Psoas muscle (tissue), 8 donors: ENCODE measurements around the gene TRIM8. TPM values are rescaled to one million over a fixed set of nuclear protein-coding genes. Genes with fewer than 3 reads are reported as not detected.

Experiments
- ATAC-seq, 4 donors: fragments of 200-7000 bp; cut with Tn5 transposase; one replicate each; pipeline ENCODE4 v1.9.1; 2020; ENCODE audit warnings: moderate library complexity in 3 of 4, mild to moderate bottlenecking in 2 of 4
- DNase-seq, 2 donors: peaks; one replicate each; pipeline ENCODE4 v3.0.0-alpha.2; 2020
- H3K27ac ChIP-seq: fragments of 200-600 bp; one replicate; pipeline ENCODE4 v1.8.0; 2022
- H3K27me3 ChIP-seq, 3 donors: fragments of 200-600 bp in 1 of 3; one replicate each; pipeline versions ENCODE4 v1.6.1 to v1.8.0; 2013 to 2022; ENCODE audit warnings: low read length in 2 of 3, mild to moderate bottlenecking in 2 of 3, moderate library complexity in 1 of 3; ENCODE audit not compliant: insufficient read depth in 3 of 3
- H3K36me3 ChIP-seq, 2 donors: fragments of 200-600 bp in 1 of 2; one replicate each; pipeline versions ENCODE4 v1.6.1 to v1.8.0; 2013 to 2022; ENCODE audit warnings: low read depth in 1 of 2, mild to moderate bottlenecking in 1 of 2, moderate library complexity in 1 of 2; ENCODE audit not compliant: insufficient read depth in 1 of 2
- H3K4me1 ChIP-seq: fragments of 200-600 bp; one replicate; pipeline ENCODE4 v1.8.0; 2022
- H3K4me3 ChIP-seq: fragments of 200-600 bp; one replicate; pipeline ENCODE4 v1.8.0; 2022; ENCODE audit warnings: mild to moderate bottlenecking
- H3K9me3 ChIP-seq: fragments of 200-600 bp; one replicate; pipeline ENCODE4 v1.8.0; 2022
- CTCF ChIP-seq: fragments of 200-600 bp; IDR thresholded peaks from one replicate; pipeline ENCODE4 v1.8.0; 2022; ENCODE audit warnings: antibody characterized with exemption
- WGBS, 3 donors: extraction: QIAGEN DNeasy Blood & Tissue Kit; methylation state at CpG; one replicate each; pipeline versions ENCODE4 v1.1.6 to v1.1.7; 2013; 5-methylcytosine and 5-hydroxymethylcytosine counted together
- intact Hi-C, 2 donors: fragments of 100-400 bp; cut with DNase I; formaldehyde crosslinking; loops; one replicate each; pipeline versions ENCODE4 v1.11.0 to v1.14.2; 2022
- polyA plus RNA-seq, 3 donors: library from polyadenylated mRNA; stranded (reverse); fragments of 200-250 nt; gene quantifications; one replicate each; pipeline ENCODE4 v1.2.3, GENCODE V29; 2013
- total RNA-seq, 4 donors: library from RNA; stranded (reverse); fragmentation: NEBNext Ultra II Directional in 2 of 4; extraction: Animal tissue kit (Norgen Biotek cat#: 25700) in 2 of 4; gene quantifications; one replicate each; pipeline versions ENCODE4 v1.2.1 to v1.2.4, GENCODE V29; 2021 to 2023
- donor health status: healthy with polysubstance abuse.
- donor health status: DM: no; HTN: no; CAD: no; lungs with moderate emphysema.
- donor health status: Bipolar disorder and iron deficiency.
- donor health status: healthy.
- donor health status: DM: yes; HTN: yes; CAD: no.
- donor health status: DM: no; HTN: no; CAD: no.
- donor health status: DM: no; HTN: no; CAD: no.
- donor health status: DM: yes; HTN: yes; CAD: no.

Gene TRIM8
- total and polyA plus RNA-seq, 7 donors: 57.6 to 166 (median 97.2) TPM

- DNase-seq (peak; percentile 68 to 80), ATAC-seq (peak in 1 of 4 donors; percentile 9)
- Histone ChIP-seq H3K9me3 (no peaks in the 10 kb centered on the region), H3K4me3 (peak overlapping the region; percentile 94), H3K27ac (peak overlapping the region; percentile 99), H3K27me3 (no peaks in the 10 kb centered on the region), H3K4me1 (peaks cover 22% of the 10 kb centered on the region), H3K36me3 (peaks cover 0 to 3% of the 10 kb centered on the region in 2 donors)
- 0 to 1% (median 0%) methylated on average over 40 to 45 of the region's 45 CpGs for WGBS, 3 donors
- intact Hi-C loops: loop anchor here (5.0 to 10.0 kb wide), 3 partner anchors 41 to 826 kb away; partner anchors contain the start of gene OGA (in 1 of the 2)
- TF ChIP-seq CTCF: no peak
Measured at GRCh38 chr10:102642736-102643335, 1.4 kb upstream of the TRIM8 start.

GRCh38 chr10:102643336-102644065 is 778 bp upstream of the TRIM8 start:
- peak overlapping the region; percentile 99 for H3K27ac ChIP-seq
- H3K9me3 ChIP-seq: no peaks in the 10 kb centered on the region
- TF ChIP-seq CTCF: no peak
- peaks cover 0 to 10% of the 10 kb centered on the region in 2 donors for H3K36me3 ChIP-seq
- DNase-seq: peak; percentile 66 to 87
- intact Hi-C loops: loop anchor here (5.0 to 10.0 kb wide), 3 partner anchors 41 to 826 kb away; partner anchors contain the start of gene OGA (in 1 of the 2)
- WGBS, 3 donors: 1 to 2% (median 1%) methylated on average over 35 to 76 of the region's 76 CpGs
- H3K4me3 ChIP-seq: peak overlapping the region; percentile 94
- peak; percentile 4 to 29 (median 12) for ATAC-seq
- no peaks in the 10 kb centered on the region for H3K27me3 ChIP-seq
- peaks cover 29% of the 10 kb centered on the region for H3K4me1 ChIP-seq

- no peaks in the 10 kb centered on the region for H3K27me3 ChIP-seq
- intact Hi-C loops: loop anchor here (5.0 to 10.0 kb wide), 3 partner anchors 43 to 828 kb away; partner anchors contain the start of gene OGA (in 1 of the 2)
- WGBS, 3 donors: 0 to 1% (median 0%) methylated on average over 56 to 62 of the region's 62 CpGs
Measured at GRCh38 chr10:102644646-102645387, 538 bp downstream of the TRIM8 start.

More at GRCh38 chr10:102644646-102645387, 538 bp downstream of the TRIM8 start:
- Histone ChIP-seq H3K36me3 (peaks cover 0 to 13% of the 10 kb centered on the region in 2 donors), H3K4me3 (peak overlapping the region; percentile 94), H3K27ac (peak overlapping the region; percentile 99), H3K4me1 (peaks cover 42% of the 10 kb centered on the region), H3K9me3 (no peaks in the 10 kb centered on the region)
- peak; percentile 87 to 95 for DNase-seq
- TF ChIP-seq CTCF: peak; percentile 63
- peak; percentile 47 to 63 (median 57) for ATAC-seq
